Activated naive CD4-positive, alpha-beta T cell treated with anti-CD3 and anti-CD28 coated beads, Interleukin-2, amount 10 ng/mL, durations not matched to agents 7 days and 5 days (primary cell): ENCODE results near the gene BAIAP2L2.

ENCODE experiments used
- CTCF ChIA-PET: fragments of 350-600 bp; sonication (Branson Sonifier 250); formaldehyde crosslinking; loops from one replicate; lab custom pipeline; 2021; ENCODE audit warnings: antibody characterized with exemption; lab: Charles Lee
- DNase-seq: peaks from one replicate; pipeline ENCODE4 v3.0.0-alpha.2; 2020
- H3K27ac Mint-ChIP-seq: one replicate; pipeline ENCODE4 v1.8.0; 2021; ENCODE audit warnings: mild to moderate bottlenecking, moderate library complexity, mixed read lengths
- H3K27me3 Mint-ChIP-seq: one replicate; pipeline ENCODE4 v1.8.0; 2021; ENCODE audit warnings: mild to moderate bottlenecking, mixed read lengths
- H3K36me3 Mint-ChIP-seq: one replicate; pipeline ENCODE4 v1.8.0; 2021; ENCODE audit warnings: mixed read lengths
- H3K4me1 Mint-ChIP-seq: one replicate; pipeline ENCODE4 v1.8.0; 2021; ENCODE audit warnings: mixed read lengths
- H3K4me3 Mint-ChIP-seq: one replicate; pipeline ENCODE4 v1.8.0; 2021; ENCODE audit warnings: mild to moderate bottlenecking, moderate library complexity, mixed read lengths
- H3K9me3 Mint-ChIP-seq: one replicate; pipeline ENCODE4 v1.8.0; 2021; ENCODE audit warnings: mixed read lengths

The BAIAP2L2 gene

DNA sequence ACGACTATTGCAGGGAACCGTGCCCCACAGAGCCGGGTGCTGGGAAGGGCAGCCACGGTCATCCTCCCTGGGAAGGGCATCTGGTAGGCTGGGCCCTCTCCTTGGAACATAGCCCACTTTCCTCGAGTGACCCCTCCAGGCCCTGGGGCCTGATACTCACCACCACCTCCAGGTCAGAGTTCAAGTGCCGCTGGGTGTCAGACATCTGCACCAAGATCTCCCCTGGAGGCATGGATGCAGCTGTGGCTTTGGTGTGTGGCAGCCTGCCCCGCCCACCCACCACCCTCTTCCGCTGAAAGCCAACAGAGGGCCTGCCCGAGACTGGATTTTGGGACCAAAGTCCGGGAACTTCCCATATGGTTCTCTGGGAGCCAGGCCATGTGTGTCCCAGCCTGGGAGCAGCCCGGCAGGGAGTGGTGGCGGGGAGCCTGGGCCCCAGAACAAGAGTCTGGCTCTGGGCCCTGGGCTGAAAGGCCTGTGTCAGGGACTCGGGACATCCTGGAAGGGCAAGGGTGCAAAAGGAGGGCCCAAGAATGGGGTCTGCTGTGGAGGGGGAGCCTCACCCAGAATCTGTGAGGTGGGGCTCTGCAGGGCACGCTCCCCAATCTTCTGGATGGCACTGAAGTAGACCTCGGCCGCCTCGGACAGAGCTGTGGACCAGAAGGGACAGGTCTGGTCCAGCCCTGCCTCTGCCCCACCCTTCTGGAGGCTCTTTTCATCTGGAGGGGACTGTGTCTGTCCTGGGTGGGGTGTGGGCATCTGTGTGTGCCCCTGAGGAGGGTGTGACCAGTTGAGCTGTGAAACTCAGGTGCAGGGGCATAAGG lies 2.6 kb downstream of the BAIAP2L2 start:
- Mint-ChIP-seq H3K36me3 (no peaks in the 10 kb centered on the region), H3K27me3 (peaks cover 3% of the 10 kb centered on the region), H3K4me1 (peaks cover 7% of the 10 kb centered on the region), H3K9me3 (no peaks in the 10 kb centered on the region), H3K27ac (no peak overlapping the region), H3K4me3 (no peak overlapping the region)
- no peak for DNase-seq
- CTCF ChIA-PET: no interaction called here

DNA sequence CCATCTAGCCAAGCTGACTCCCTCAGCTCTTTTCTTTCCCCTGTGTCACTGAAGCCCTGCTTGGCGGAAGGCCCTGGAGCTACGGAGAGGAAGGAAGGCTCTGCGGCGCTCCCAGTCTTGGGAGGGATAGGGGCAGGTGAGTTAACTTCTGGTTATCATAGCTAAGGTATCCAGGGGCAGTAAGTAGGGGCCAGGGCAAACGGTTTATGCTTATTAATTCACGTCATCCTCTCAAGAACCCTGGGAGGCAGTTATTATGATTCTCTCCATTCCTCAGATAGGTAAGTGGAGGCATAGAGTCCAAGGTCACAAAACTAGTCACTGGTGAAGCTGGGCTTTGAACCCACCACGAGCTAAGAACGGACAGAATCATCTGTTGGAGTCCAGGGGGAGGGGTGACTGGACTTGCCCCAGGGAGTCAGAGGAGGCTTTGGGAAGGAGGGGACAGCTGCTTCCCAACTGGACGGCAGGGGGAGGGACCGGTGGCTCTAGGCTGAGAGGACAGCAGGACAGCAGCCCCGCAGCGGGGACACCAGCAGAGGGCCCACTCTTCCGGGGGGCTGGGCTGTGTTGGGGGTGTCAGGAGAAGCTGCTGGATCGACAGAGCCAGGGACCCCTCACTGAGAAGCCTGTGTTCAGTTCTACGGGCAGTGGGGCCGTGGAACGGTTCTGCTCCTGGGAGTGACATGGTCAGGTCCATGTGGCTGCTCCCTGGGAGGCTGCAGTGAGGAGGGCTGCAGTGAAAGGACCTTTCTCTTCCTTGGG lies 3.5 kb downstream of the BAIAP2L2 start:
- no peaks in the 10 kb centered on the region for H3K36me3 Mint-ChIP-seq
- CTCF ChIA-PET: no interaction called here
- H3K4me1 Mint-ChIP-seq: peaks cover 7% of the 10 kb centered on the region
- no peak overlapping the region for H3K4me3 Mint-ChIP-seq
- peaks cover 3% of the 10 kb centered on the region for H3K27me3 Mint-ChIP-seq
- H3K9me3 Mint-ChIP-seq: no peaks in the 10 kb centered on the region
- H3K27ac Mint-ChIP-seq: no peak overlapping the region
- no peak for DNase-seq

DNA sequence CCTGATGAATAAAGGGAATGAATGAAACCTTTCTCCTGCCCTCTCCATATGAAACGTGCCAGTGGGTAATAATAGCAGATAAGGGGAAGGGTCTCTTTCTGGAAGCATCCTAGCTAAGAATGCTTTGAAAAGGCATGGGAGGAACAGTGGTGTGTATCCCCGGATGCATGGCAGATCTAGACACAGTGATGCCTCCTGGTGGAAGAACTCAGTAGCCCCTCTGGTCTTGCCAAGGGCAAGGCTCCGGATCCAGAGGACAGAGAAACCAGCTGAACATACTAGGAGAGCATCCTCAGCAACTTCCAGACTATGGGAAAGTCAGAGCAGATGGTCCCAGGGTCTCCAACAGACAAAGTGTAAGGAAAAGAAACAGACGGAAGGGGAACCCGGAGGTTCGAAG lies 6.4 kb downstream of the BAIAP2L2 start:
- Mint-ChIP-seq H3K4me3 (no peak overlapping the region), H3K27ac (no peak overlapping the region), H3K9me3 (no peaks in the 10 kb centered on the region), H3K36me3 (no peaks in the 10 kb centered on the region), H3K4me1 (peaks cover 7% of the 10 kb centered on the region), H3K27me3 (peaks cover 3% of the 10 kb centered on the region)
- CTCF ChIA-PET: interaction anchor here (0.6 to 2.6 kb wide), 4 partner anchors 11 to 52 kb away, joined by 3 to 12 read pairs (median 4); no protein-coding TSS in a partner anchor
- no peak for DNase-seq

DNA sequence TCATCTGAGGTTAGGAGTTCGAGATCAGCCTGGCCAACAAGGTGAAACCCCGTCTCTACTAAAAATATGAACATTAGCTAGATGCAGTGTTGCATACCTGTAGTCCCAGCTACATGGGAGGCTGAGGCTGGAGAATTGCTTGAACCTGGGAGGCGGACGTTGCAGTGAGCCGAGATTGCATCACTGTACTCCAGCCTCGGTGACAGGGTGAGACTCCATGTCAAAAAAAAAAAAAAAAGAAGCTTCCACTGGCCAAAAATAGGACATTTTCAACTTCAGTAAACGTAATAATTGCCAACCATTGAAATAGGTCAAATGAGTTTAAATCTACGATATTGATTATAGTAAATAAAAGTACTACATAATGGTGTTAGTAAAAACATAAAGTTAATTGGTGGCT lies 6.8 kb downstream of the BAIAP2L2 start:
- peaks cover 7% of the 10 kb centered on the region for H3K4me1 Mint-ChIP-seq
- peaks cover 3% of the 10 kb centered on the region for H3K27me3 Mint-ChIP-seq
- CTCF ChIA-PET: interaction anchor here (0.6 to 2.6 kb wide), 4 partner anchors 9 to 52 kb away, joined by 3 to 12 read pairs (median 4); no protein-coding TSS in a partner anchor
- no peaks in the 10 kb centered on the region for H3K9me3 Mint-ChIP-seq
- no peak for DNase-seq
- H3K4me3 Mint-ChIP-seq: no peak overlapping the region
- H3K27ac Mint-ChIP-seq: no peak overlapping the region
- no peaks in the 10 kb centered on the region for H3K36me3 Mint-ChIP-seq

DNA sequence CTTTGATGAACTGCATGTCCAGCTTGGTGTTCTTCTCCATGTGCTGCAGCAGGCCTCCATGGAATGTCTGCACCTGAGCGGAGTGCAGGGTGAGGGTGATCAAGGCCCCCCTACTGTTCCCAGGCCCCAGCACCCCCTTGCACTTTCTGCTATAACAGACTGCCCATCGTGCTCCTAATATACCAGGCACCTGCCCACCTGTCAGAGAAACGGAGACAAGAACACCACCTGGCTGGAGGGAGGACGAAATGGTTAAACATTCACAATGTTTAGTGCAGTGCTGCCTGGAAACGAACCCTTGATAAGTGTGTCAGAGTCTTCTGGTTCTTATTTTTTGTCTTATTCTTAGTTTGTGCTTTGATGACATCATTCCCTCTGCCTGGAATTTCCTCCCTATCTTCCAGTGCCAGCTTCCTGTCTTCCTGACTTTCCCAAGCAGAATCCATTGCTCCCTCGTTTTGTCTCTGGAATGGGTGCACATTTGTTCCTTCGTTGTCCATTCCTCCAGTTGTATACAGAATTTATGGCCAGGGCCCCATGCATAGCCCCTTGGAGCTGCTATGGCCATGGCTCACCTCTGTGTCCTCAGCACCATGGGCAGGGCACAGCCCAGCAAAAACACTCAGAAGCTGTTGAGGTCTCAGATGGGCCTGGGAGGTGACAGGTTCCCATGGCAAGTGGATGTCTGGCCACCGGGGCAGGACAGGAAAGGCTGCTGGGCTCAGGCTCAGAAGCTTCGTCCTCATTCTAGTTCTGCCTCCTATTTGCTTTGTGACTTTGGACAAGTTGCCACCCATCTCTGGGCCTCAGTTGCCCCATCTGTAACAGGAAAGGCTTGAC lies 11.9 kb downstream of the BAIAP2L2 start:
- CTCF ChIA-PET: interaction anchor here (1.0 to 4.3 kb wide), 3 partner anchors 41 to 132 kb away, joined by 3 to 14 read pairs (median 3); partner anchors contain the start of gene PICK1
- H3K36me3 Mint-ChIP-seq: no peaks in the 10 kb centered on the region
- no peak for DNase-seq
- no peaks in the 10 kb centered on the region for H3K27me3 Mint-ChIP-seq
- H3K9me3 Mint-ChIP-seq: no peaks in the 10 kb centered on the region
- H3K27ac Mint-ChIP-seq: no peak overlapping the region
- H3K4me3 Mint-ChIP-seq: no peak overlapping the region
- H3K4me1 Mint-ChIP-seq: no peaks in the 10 kb centered on the region

DNA sequence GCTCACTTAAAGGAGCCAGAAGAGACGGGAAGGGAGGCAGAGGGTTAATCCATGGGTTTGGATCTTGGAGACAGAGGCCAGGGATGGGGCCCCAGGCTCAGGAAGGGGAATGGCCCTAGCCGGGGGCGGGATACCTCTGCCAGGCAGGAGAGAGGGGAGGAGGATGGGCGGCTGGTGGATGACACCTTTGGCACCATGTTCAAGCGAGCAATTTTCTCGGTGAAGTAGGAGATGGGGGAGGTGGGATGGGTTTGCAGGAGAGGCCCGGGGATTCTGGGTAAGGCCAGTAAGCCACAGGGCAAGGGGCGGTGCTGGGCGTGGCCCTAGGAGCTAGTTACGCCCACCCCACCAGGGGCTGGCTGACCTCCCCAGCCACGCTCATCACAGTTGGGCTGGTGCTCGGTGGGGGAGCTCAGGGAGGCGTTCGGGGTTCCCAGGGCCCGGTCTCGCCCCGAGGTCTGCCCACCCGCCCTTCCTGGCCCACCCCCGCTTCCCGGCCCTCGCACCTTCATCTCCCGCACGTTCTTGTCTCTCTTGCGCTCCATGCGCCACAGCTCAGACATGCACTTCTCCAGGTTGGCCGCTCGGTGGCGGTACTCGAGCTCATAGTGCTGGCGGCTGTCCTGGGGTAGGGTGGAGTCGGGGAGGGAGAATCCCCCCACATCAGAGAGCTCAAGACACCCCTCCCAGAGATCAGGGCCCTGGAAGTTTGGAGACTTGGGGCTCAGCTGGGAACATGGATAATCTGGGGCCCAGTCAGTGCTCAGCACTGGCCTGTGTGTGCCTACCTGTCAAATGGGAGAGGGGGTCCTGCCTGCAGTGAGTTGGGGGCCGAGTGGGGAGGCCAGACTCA lies 12.7 kb downstream of the BAIAP2L2 start:
- DNase-seq: no peak
- Mint-ChIP-seq H3K27ac (no peak overlapping the region), H3K4me1 (no peaks in the 10 kb centered on the region), H3K36me3 (no peaks in the 10 kb centered on the region), H3K9me3 (no peaks in the 10 kb centered on the region), H3K27me3 (no peaks in the 10 kb centered on the region), H3K4me3 (no peak overlapping the region)
- CTCF ChIA-PET: interaction anchor here (1.0 to 1.3 kb wide), 2 partner anchors 41 to 131 kb away, joined by 3 read pairs; partner anchors contain the start of gene PICK1

DNA sequence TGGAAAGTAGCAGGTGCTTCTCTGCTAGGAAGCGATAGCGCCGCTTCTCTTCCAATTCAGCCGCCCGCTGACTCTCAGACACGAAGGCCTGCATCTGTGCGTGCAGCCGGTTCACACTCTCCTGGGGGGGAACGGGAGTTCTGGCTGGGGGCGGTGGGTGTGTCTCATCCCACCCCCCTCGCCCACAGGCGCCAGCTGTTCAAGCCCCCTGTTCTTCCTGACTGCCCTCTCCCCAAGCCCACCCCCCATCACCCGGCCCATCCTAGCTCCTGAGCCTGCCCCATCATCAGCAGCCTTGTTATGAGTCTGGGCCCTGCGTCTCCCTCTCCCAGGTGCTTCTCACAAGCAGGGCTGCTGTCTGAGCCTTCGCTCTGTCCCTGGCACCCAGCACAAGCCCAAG lies 13.4 kb downstream of the BAIAP2L2 start:
- Mint-ChIP-seq H3K9me3 (no peaks in the 10 kb centered on the region), H3K36me3 (no peaks in the 10 kb centered on the region), H3K4me1 (no peaks in the 10 kb centered on the region), H3K27me3 (no peaks in the 10 kb centered on the region), H3K4me3 (no peak overlapping the region), H3K27ac (no peak overlapping the region)
- no peak for DNase-seq
- CTCF ChIA-PET: interaction anchor here (0.6 kb wide), 1 partner anchor 571 kb away, joined by 3 read pairs; no protein-coding TSS in a partner anchor

DNA sequence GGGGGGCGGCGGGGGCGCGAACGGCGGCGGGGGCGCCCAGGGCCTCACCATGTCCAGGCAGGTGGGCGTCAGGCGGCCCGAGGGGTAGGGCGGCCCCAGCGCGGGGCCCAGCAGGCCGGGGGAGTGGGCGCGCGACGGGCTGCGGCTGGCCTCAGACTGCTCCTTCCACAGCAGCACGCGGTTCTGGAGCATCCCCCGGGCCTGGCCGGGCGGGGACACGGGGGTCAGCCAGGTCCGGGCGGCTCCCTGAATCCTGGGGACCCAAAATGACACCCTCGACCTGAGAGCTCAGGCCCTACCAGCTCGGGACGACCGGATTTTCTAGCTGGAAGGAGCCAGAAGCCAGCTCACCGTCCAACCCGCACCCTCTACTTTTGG lies 21.0 kb downstream of the BAIAP2L2 start:
- no peak overlapping the region for H3K27ac Mint-ChIP-seq
- DNase-seq: no peak
- no peaks in the 10 kb centered on the region for H3K4me1 Mint-ChIP-seq
- CTCF ChIA-PET: no interaction called here
- no peaks in the 10 kb centered on the region for H3K36me3 Mint-ChIP-seq
- peaks cover 35% of the 10 kb centered on the region for H3K27me3 Mint-ChIP-seq
- no peak overlapping the region for H3K4me3 Mint-ChIP-seq
- H3K9me3 Mint-ChIP-seq: no peaks in the 10 kb centered on the region

DNA sequence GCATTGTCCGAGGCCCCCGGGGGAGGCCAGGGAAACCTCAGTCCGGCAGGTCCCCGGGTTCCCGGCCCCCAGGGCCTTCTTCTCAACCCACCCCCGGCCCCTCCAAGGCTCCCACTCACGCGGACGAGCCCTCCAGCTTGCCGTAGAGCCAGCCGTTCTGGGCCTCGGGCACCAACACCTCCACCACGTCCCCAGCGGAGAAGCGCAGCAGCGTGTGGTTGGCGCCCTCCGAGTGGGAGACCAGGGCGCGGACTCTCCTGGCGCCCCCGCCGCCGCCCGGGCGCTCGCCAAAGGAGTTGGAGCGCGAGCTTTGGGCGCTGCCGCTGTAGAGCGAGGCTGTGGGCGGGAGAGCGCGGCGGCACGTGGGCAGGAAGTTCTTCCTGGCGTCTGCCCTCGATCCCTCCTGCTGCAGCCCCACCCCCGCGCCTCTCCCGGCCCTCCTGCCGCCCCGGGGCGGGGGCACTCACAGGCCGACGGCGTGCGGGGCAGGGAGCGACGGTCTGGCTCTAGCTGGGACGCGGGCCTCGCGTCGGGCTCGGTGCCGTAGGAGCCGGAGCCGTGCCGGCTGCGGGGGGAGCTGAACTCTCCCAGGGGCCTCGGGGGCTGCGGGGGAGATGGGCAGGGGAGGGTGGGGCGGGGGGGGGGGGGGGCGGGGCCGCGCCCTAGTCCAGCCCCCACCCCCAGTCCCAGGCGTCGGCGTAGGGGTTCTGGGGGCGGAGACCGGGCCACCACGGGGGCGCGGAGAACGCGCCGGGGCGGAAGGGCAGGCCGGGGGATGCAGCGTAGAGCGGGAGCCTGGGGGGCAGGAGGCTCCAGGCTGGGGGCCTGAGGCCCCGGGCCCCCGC lies 21.6 kb downstream of the BAIAP2L2 start:
- H3K9me3 Mint-ChIP-seq: no peaks in the 10 kb centered on the region
- H3K4me3 Mint-ChIP-seq: no peak overlapping the region
- peaks cover 41% of the 10 kb centered on the region for H3K27me3 Mint-ChIP-seq
- CTCF ChIA-PET: no interaction called here
- no peak overlapping the region for H3K27ac Mint-ChIP-seq
- H3K4me1 Mint-ChIP-seq: no peaks in the 10 kb centered on the region
- H3K36me3 Mint-ChIP-seq: no peaks in the 10 kb centered on the region
- DNase-seq: no peak

DNA sequence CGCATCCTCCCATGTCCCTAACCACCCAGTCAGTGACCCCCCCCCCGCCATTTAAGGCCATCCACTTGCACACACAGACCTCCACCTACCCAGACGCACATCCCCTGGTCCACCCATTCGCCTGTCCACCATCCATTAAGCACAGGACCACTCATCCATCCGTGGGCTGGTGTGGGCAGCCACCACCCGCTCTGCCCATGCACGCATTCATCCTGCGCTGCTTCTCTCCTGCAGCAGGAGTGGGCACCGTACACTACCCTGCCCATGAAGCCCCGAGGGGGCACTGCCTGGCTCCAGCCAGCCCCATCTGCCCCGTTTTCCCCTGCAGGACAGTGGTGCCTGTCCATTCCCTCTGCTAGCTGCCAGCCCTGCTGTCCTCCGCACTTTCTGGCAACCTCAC lies 22.6 kb downstream of the BAIAP2L2 start:
- Mint-ChIP-seq H3K36me3 (no peaks in the 10 kb centered on the region), H3K27ac (no peak overlapping the region), H3K4me3 (no peak overlapping the region), H3K27me3 (peaks cover 51% of the 10 kb centered on the region), H3K4me1 (no peaks in the 10 kb centered on the region), H3K9me3 (no peaks in the 10 kb centered on the region)
- no peak for DNase-seq
- CTCF ChIA-PET: no interaction called here

DNA sequence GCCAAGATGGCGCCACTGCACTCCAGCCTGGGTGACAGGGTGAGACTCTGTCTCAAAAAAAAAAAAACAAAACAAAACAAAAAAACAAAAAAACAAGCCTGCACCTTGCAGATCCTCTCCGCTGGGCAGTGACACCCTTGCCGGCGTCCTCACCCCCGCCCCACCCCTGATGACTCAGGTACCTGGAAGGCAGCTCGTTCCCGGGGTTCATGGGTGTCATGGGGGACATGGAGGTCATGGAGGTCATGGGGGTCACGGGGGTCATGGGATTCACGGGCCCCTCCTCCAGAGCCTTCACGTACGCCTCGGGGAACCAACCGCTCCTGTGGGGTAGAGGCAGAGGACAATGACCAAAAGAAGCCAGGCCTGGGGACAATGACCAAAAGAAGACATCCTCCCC lies 23.5 kb downstream of the BAIAP2L2 start:
- no peaks in the 10 kb centered on the region for H3K9me3 Mint-ChIP-seq
- peaks cover 60% of the 10 kb centered on the region for H3K27me3 Mint-ChIP-seq
- H3K36me3 Mint-ChIP-seq: no peaks in the 10 kb centered on the region
- CTCF ChIA-PET: no interaction called here
- no peaks in the 10 kb centered on the region for H3K4me1 Mint-ChIP-seq
- no peak overlapping the region for H3K4me3 Mint-ChIP-seq
- H3K27ac Mint-ChIP-seq: no peak overlapping the region
- no peak for DNase-seq

DNA sequence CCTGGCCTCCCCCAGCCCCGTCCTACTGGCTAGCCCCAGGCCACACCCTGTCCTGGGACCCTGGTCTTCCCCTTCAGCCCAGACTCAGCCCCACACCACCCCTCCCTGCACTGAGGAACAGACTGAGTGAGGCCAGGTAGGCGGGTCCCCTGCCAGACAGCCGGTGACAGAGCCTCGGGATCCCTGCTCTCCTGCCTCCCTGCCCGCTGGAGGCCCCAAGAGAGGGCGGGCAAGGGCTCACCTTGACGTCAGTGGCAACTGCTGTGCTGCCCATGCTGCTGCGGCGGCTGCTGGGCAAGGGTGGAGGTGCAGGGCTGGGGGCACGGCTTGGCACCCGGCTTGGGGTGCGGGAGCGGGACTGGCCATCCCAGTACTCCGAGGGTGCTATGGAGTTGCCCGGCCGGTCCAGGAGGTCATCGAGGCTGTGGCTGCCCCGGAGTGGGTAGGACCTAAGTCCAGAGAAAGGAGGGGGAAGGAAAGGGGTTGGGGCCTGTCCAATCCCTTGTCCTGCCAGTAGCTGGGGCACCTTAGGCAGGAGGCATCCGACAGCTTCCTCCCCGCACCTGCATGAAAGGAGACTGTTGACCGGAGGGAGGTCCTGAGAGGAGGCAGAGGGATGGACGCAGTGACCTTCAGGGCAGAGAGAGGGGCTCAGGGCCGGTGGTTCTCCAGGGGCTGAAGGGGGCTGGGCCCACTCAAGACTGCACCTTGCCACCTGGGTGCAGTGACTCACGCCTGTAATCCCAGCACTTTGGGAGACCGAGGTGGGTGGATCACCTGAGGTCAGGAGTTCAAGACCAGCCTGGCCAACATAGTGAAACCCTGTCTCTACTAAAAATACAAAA lies 24.3 kb downstream of the BAIAP2L2 start:
- no peaks in the 10 kb centered on the region for H3K4me1 Mint-ChIP-seq
- no peaks in the 10 kb centered on the region for H3K9me3 Mint-ChIP-seq
- no peaks in the 10 kb centered on the region for H3K36me3 Mint-ChIP-seq
- DNase-seq: no peak
- H3K27ac Mint-ChIP-seq: no peak overlapping the region
- CTCF ChIA-PET: no interaction called here
- H3K4me3 Mint-ChIP-seq: no peak overlapping the region
- peaks cover 67% of the 10 kb centered on the region for H3K27me3 Mint-ChIP-seq
